ENCODE data around the gene POLR1A. TPM values are rescaled to one million over a fixed set of nuclear protein-coding genes. Genes with fewer than 3 reads are reported as not detected.
"Not testable (repeated sequence)": the region's sequence is repeated elsewhere in the genome, so short reads cannot be mapped to it uniquely, and the experiment has no call there.

Gene POLR1A
- total and polyA plus RNA-seq, 2 experiments from 2014 or later, result 6.3 to 19.0 TPM

GRCh38 chr2:85994897-85995647 is 110.6 kb downstream of the POLR1A start:
- H3K4me2 ChIP-seq, result no peak overlapping the region
- H2AFZ ChIP-seq, result no peak overlapping the region
- peaks cover 46% of the 10 kb centered on the region for H3K4me1 ChIP-seq (ENCODE audit: insufficient read depth)
- DNase-seq (ENCODE audit: low spot score), result no peak
- no peaks in the 10 kb centered on the region for H3K36me3 ChIP-seq (replicated peaks; ENCODE audit: insufficient read depth, low read depth)
- no peaks in the 10 kb centered on the region for H3K79me2 ChIP-seq
- no peaks in the 10 kb centered on the region for H3K9me3 ChIP-seq (ENCODE audit: low read depth)
- no peak for TF ChIP-seq CTCF (IDR thresholded peaks at IDR 0.05; ENCODE audit: poor library complexity)
- no peak for TF ChIP-seq EZH2phosphoT487 (IDR thresholded peaks at IDR 0.05; ENCODE audit: low read depth, severe bottlenecking, unreplicated experiment)
- TF ChIP-seq EZH2 (IDR thresholded peaks at IDR 0.05; ENCODE audit: borderline replicate concordance), result no peak
- no peaks in the 10 kb centered on the region for H4K20me1 ChIP-seq (ENCODE audit: insufficient read depth, poor library complexity, severe bottlenecking)
- H3K27ac ChIP-seq, result peak overlapping the region; percentile 82
- no peaks in the 10 kb centered on the region for H3K9me2 ChIP-seq (replicated peaks; ENCODE audit: insufficient read depth)
- H3K27me3 ChIP-seq, result no peaks in the 10 kb centered on the region
- H3K4me3 ChIP-seq, result no peak overlapping the region
- 81% methylated on average over 8 of the region's 8 CpGs for WGBS (ENCODE audit: low lambda C conversion rate, missing lambda C conversion rate)

- peaks cover 43% of the 10 kb centered on the region for H3K4me1 ChIP-seq (ENCODE audit: insufficient read depth)
- H3K9me2 ChIP-seq (replicated peaks; ENCODE audit: insufficient read depth), result no peaks in the 10 kb centered on the region
- H3K79me2 ChIP-seq, result no peaks in the 10 kb centered on the region
- H3K36me3 ChIP-seq (replicated peaks; ENCODE audit: insufficient read depth, low read depth), result no peaks in the 10 kb centered on the region
- no peak overlapping the region for H2AFZ ChIP-seq
- H3K27ac ChIP-seq, result peak overlapping the region; percentile 82
- no peaks in the 10 kb centered on the region for H3K9me3 ChIP-seq (ENCODE audit: low read depth)
- no peaks in the 10 kb centered on the region for H4K20me1 ChIP-seq (ENCODE audit: insufficient read depth, poor library complexity, severe bottlenecking)
- WGBS (ENCODE audit: low lambda C conversion rate, missing lambda C conversion rate), result 100% methylated on average over 3 of the region's 3 CpGs
- H3K4me3 ChIP-seq, result no peak overlapping the region
- no peak for DNase-seq (ENCODE audit: low spot score)
- TF ChIP-seq EZH2phosphoT487 (IDR thresholded peaks at IDR 0.05; ENCODE audit: low read depth, severe bottlenecking, unreplicated experiment) (no peak), CTCF (IDR thresholded peaks at IDR 0.05; ENCODE audit: poor library complexity) (no peak), EZH2 (IDR thresholded peaks at IDR 0.05; ENCODE audit: borderline replicate concordance) (no peak)
- H3K4me2 ChIP-seq, result no peak overlapping the region
- H3K27me3 ChIP-seq, result no peaks in the 10 kb centered on the region
Observed at GRCh38 chr2:85994421-85994777, 111.3 kb downstream of the POLR1A start.

- H3K27me3 ChIP-seq, result no peaks in the 10 kb centered on the region
- no peaks in the 10 kb centered on the region for H3K9me3 ChIP-seq (ENCODE audit: low read depth)
- TF ChIP-seq EZH2phosphoT487 (IDR thresholded peaks at IDR 0.05; ENCODE audit: low read depth, severe bottlenecking, unreplicated experiment), result no peak
- no peak for TF ChIP-seq EZH2 (IDR thresholded peaks at IDR 0.05; ENCODE audit: borderline replicate concordance)
- no peak for TF ChIP-seq CTCF (IDR thresholded peaks at IDR 0.05; ENCODE audit: poor library complexity)
- H2AFZ ChIP-seq, result no peak overlapping the region
- DNase-seq (ENCODE audit: low spot score), result no peak
- H3K27ac ChIP-seq, result no peak overlapping the region
- peaks cover 31% of the 10 kb centered on the region for H3K4me1 ChIP-seq (ENCODE audit: insufficient read depth)
- H3K4me3 ChIP-seq, result no peak overlapping the region
- no peak overlapping the region for H3K4me2 ChIP-seq
- H3K79me2 ChIP-seq, result no peaks in the 10 kb centered on the region
- no peaks in the 10 kb centered on the region for H4K20me1 ChIP-seq (ENCODE audit: insufficient read depth, poor library complexity, severe bottlenecking)
- no peaks in the 10 kb centered on the region for H3K36me3 ChIP-seq (replicated peaks; ENCODE audit: insufficient read depth, low read depth)
- H3K9me2 ChIP-seq (replicated peaks; ENCODE audit: insufficient read depth), result no peaks in the 10 kb centered on the region
Observed at GRCh38 chr2:85992611-85993010, 113.1 kb downstream of the POLR1A start.

GRCh38 chr2:85992053-85992452 is 113.6 kb downstream of the POLR1A start:
- H3K4me1 ChIP-seq (ENCODE audit: insufficient read depth), result peaks cover 26% of the 10 kb centered on the region
- not testable (repeated sequence) for H3K4me2 ChIP-seq; H3K36me3 ChIP-seq (replicated peaks; ENCODE audit: insufficient read depth, low read depth); H3K27me3 ChIP-seq; H3K9me3 ChIP-seq (ENCODE audit: low read depth); H3K9me2 ChIP-seq (replicated peaks; ENCODE audit: insufficient read depth); DNase-seq (ENCODE audit: low spot score); H4K20me1 ChIP-seq (ENCODE audit: insufficient read depth, poor library complexity, severe bottlenecking); H3K79me2 ChIP-seq; H3K4me3 ChIP-seq; H2AFZ ChIP-seq; H3K27ac ChIP-seq
- WGBS (ENCODE audit: low lambda C conversion rate, missing lambda C conversion rate), result 96% methylated on average over 9 of the region's 9 CpGs
